Stimulated activated CD8-positive, alpha-beta memory T cell treated with anti-CD3 and anti-CD28 coated beads, Interleukin-4, amount 100 ng/mL, for 48 hours (primary cell): ENCODE results near the gene FYN.
A peak's percentile ranks its signal among the peaks of the same experiment; 100 is the strongest.
"Not testable (repeated sequence)": the region's sequence is repeated elsewhere in the genome, so short reads cannot be mapped to it uniquely, and the experiment has no call there.

Source experiments
- DNase-seq: peaks from one replicate; pipeline ENCODE4 v3.0.0-alpha.2; 2020

Gene FYN

GRCh38 chr6:111804627-111805235 is 68.5 kb downstream of the FYN start:
- peak; percentile 76 for DNase-seq

- no peak for DNase-seq
These were observed 69.4 kb downstream of the FYN start for GRCh38 chr6:111803804-111804203.

- DNase-seq = no peak
These were observed 69.9 kb downstream of the FYN start for GRCh38 chr6:111803371-111803770.

- DNase-seq = no peak
These were observed 70.4 kb downstream of the FYN start for GRCh38 chr6:111802720-111803330.

- DNase-seq = no peak
These were observed 71.2 kb downstream of the FYN start for GRCh38 chr6:111802015-111802414.

GRCh38 chr6:111800821-111801220 is 72.4 kb downstream of the FYN start:
- no peak for DNase-seq

- DNase-seq = no peak
These were observed 72.9 kb downstream of the FYN start for GRCh38 chr6:111800259-111800765.

GRCh38 chr6:111799576-111800258 is 73.5 kb downstream of the FYN start:
- no peak for DNase-seq

GRCh38 chr6:111798281-111798725 is 74.9 kb downstream of the FYN start:
- DNase-seq = no peak

- no peak for DNase-seq
These were observed 76.8 kb downstream of the FYN start for GRCh38 chr6:111796310-111796918.

GRCh38 chr6:111795558-111795957 is 77.7 kb downstream of the FYN start:
- no peak for DNase-seq

- DNase-seq = no peak
These were observed 78.4 kb downstream of the FYN start for GRCh38 chr6:111794727-111795452.

GRCh38 chr6:111794300-111794699 is 79.0 kb downstream of the FYN start:
- DNase-seq = no peak

- DNase-seq = peak; percentile 70
These were observed 79.5 kb downstream of the FYN start for GRCh38 chr6:111793711-111794111.

GRCh38 chr6:111792914-111793700 is 80.1 kb downstream of the FYN start:
- no peak for DNase-seq

GRCh38 chr6:111792241-111792640 is 81.0 kb downstream of the FYN start:
- DNase-seq = no peak

GRCh38 chr6:111791415-111791814 is 81.8 kb downstream of the FYN start:
- DNase-seq = no peak

GRCh38 chr6:111789598-111789997 is 83.7 kb downstream of the FYN start:
- DNase-seq = no peak

GRCh38 chr6:111788379-111789276 is 84.6 kb downstream of the FYN start:
- DNase-seq = no peak

- DNase-seq = not testable (repeated sequence)
These were observed 87.1 kb downstream of the FYN start for GRCh38 chr6:111786151-111786550.

- no peak for DNase-seq
These were observed 88.8 kb downstream of the FYN start for GRCh38 chr6:111784433-111784832.
